Adrenal gland (tissue), 19 donors: ENCODE data around the gene ALCAM. TPM values are rescaled to one million over a fixed set of nuclear protein-coding genes. Genes with fewer than 3 reads are reported as not detected.

Source experiments
- DNase-seq, 7 donors: peaks; one replicate each; pipeline ENCODE4 v3.0.0-alpha.2; 2019 to 2020
- H3K27ac ChIP-seq, 5 donors: fragments of 200-600 bp; sonication (generic) in 4 of 5; 1 replicate in 3 of 5; 2 replicates in 2 of 5; pipeline versions ENCODE4 v1.5.1 to v1.8.0; 2016 to 2020; ENCODE audit warnings: mild to moderate bottlenecking in 1 of 5
- H3K27me3 ChIP-seq: fragments of 200-600 bp; 2 replicates; pipeline ENCODE4 v1.8.0; 2021
- H3K36me3 ChIP-seq, 2 donors: fragments of 200-600 bp; replicated peaks in 1 of 2; 1 replicate in 1 of 2; 2 replicates in 1 of 2; pipeline versions ENCODE4 v1.5.1 to v1.8.0; 2018 to 2022
- H3K4me1 ChIP-seq, 2 donors: fragments of 200-600 bp; replicated peaks in 1 of 2; 1 replicate in 1 of 2; 2 replicates in 1 of 2; pipeline versions ENCODE4 v1.5.1 to v1.8.0; 2018 to 2021
- H3K4me3 ChIP-seq, 4 donors: fragments of 200-600 bp; sonication (generic) in 3 of 4; one replicate each; pipeline ENCODE4 v1.5.1; 2016 to 2018
- H3K9me3 ChIP-seq, 3 donors: fragments of 200-600 bp; sonication (generic) in 1 of 3; replicated peaks in 1 of 3; 1 replicate in 2 of 3; 2 replicates in 1 of 3; pipeline versions ENCODE4 v1.5.1 to v1.8.0; 2016 to 2021
- CTCF ChIP-seq, 6 experiments: fragments of 450-650 bp in 4 of 6; fragments of 200-600 bp in 2 of 6; sonication (generic) in 1 of 6; IDR thresholded peaks; 1 replicate in 5 of 6; 2 replicates in 1 of 6; pipeline versions ENCODE4 v1.5.1 to v1.8.0; 2016 to 2021; ENCODE audit warnings: antibody characterized with exemption in 6 of 6, mild to moderate bottlenecking in 2 of 6, moderate library complexity in 1 of 6
- POLR2A ChIP-seq, 2 donors: fragments of 450-650 bp; IDR thresholded peaks; one replicate each; pipeline ENCODE4 v1.6.1; 2017; ENCODE audit warnings: antibody characterized with exemption in 2 of 2, mild to moderate bottlenecking in 2 of 2, moderate library complexity in 1 of 2
- WGBS, 4 donors: extraction: QIAGEN DNeasy Blood & Tissue Kit in 2 of 4; methylation state at CpG; one replicate each; pipeline versions ENCODE4 v1.1.5 to v1.1.7; 2013 to 2017; 5-methylcytosine and 5-hydroxymethylcytosine counted together
- intact Hi-C, 2 donors: fragments of 100-400 bp; cut with DNase I; formaldehyde crosslinking; loops; one replicate each; pipeline versions ENCODE4 v1.14.1 to v1.15.0; 2022 to 2023
- long read RNA-seq, 10 donors: library from polyadenylated mRNA in 3 of 10; unstranded in 2 of 10; stranded (forward) in 1 of 10; transcript quantifications; one replicate each; pipeline ENCODE4 v2.0.0 and lab custom pipeline, GENCODE V29; 2021 to 2026
- polyA plus RNA-seq, 3 donors: library from polyadenylated mRNA; stranded (reverse); fragments of 200-250 nt in 2 of 3; fragments of 350-450 nt in 1 of 3; fragmentation: Illumina TruSeq in 1 of 3; extraction: RNeasy Lipid Tissue Mini Kit (QIAGEN cat#74804) in 1 of 3; gene quantifications; one replicate each; pipeline ENCODE4 v1.2.3, GENCODE V29; 2013 to 2014
- total RNA-seq, 9 donors: library from RNA; depleted of rRNA in 4 of 9; stranded (reverse); fragments of >200 nt in 4 of 9; fragments of 120-200 nt in 1 of 9; fragmentation: NEBNext Ultra II Directional in 1 of 9; extraction: Animal tissue kit (Norgen Biotek cat#: 25700) in 1 of 9; gene quantifications; one replicate each; pipeline versions ENCODE4 v1.1.0 to v1.2.4, GENCODE V29; 2013 to 2023
- donor health status: healthy with polysubstance abuse.
- donor health status: Bipolar disorder and iron deficiency.
- donor health status: DM: yes; HTN: yes; CAD: no.
- donor health status: DM: no; HTN: no; CAD: no.
- donor health status: DM: no; HTN: no; CAD: no.
- donor health status: DM: yes; HTN: yes; CAD: no.

ALCAM gene
- total RNA-seq (10 to 100 TPM; 11.3 to 64.1 (median 24.8) TPM), polyA plus RNA-seq (10 to 100 TPM in 2 of 3 donors, 1 to 10 TPM in 1; 9.1 to 40.9 (median 17.5) TPM)
- long read RNA-seq, donor 1, full-length matches to known transcripts: 1 of 1 reads
- long read RNA-seq, donor 1, partial matches to known transcripts: 0 of 1 reads
- long read RNA-seq, donor 1, other reads (novel, unspliced or antisense): 0 of 1 reads
- long read RNA-seq, donor 2, full-length matches to known transcripts: 5 of 5 reads
- long read RNA-seq, donor 2, partial matches to known transcripts: 0 of 5 reads
- long read RNA-seq, donor 2, other reads (novel, unspliced or antisense): 0 of 5 reads
- long read RNA-seq, donor 3: 0 reads
- long read RNA-seq, donor 4, full-length matches to known transcripts: 1 of 4 reads
- long read RNA-seq, donor 4, partial matches to known transcripts: 2 of 4 reads
- long read RNA-seq, donor 4, other reads (novel, unspliced or antisense): 1 of 4 reads
- long read RNA-seq, donor 5, full-length matches to known transcripts: 27 of 32 reads
- long read RNA-seq, donor 5, partial matches to known transcripts: 2 of 32 reads
- long read RNA-seq, donor 5, other reads (novel, unspliced or antisense): 3 of 32 reads
- long read RNA-seq, donor 6, full-length matches to known transcripts: 2 of 9 reads
- long read RNA-seq, donor 6, partial matches to known transcripts: 5 of 9 reads
- long read RNA-seq, donor 6, other reads (novel, unspliced or antisense): 2 of 9 reads
- long read RNA-seq, donor 7, full-length matches to known transcripts: 4 of 4 reads
- long read RNA-seq, donor 7, partial matches to known transcripts: 0 of 4 reads
- long read RNA-seq, donor 7, other reads (novel, unspliced or antisense): 0 of 4 reads
- long read RNA-seq, donor 8, full-length matches to known transcripts: 9 of 9 reads
- long read RNA-seq, donor 8, partial matches to known transcripts: 0 of 9 reads
- long read RNA-seq, donor 8, other reads (novel, unspliced or antisense): 0 of 9 reads
- long read RNA-seq, donor 9, full-length matches to known transcripts: 2 of 2 reads
- long read RNA-seq, donor 9, partial matches to known transcripts: 0 of 2 reads
- long read RNA-seq, donor 9, other reads (novel, unspliced or antisense): 0 of 2 reads
- long read RNA-seq, donor 10, full-length matches to known transcripts: 2 of 2 reads
- long read RNA-seq, donor 10, partial matches to known transcripts: 0 of 2 reads
- long read RNA-seq, donor 10, other reads (novel, unspliced or antisense): 0 of 2 reads

- Histone ChIP-seq H3K27me3 (no peaks in the 10 kb centered on the region), H3K4me1 (peaks cover 9 to 15% of the 10 kb centered on the region in 2 donors), H3K36me3 (no peaks in the 10 kb centered on the region), H3K27ac (peak within 1 kb of the TSS in 4 of 5 donors; percentile 60 to 87 (median 86)), H3K4me3 (peak within 1 kb of the TSS in 3 of 4 donors; percentile 54 to 83 (median 68)), H3K9me3 (no peaks in the 10 kb centered on the region)
- intact Hi-C loops: no loop called here
- peak; percentile 32 to 83 (median 66) for TF ChIP-seq CTCF (IDR thresholded peaks at IDR 0.05)
- TF ChIP-seq POLR2A (IDR thresholded peaks at IDR 0.05): peak; percentile 80 to 92
- 0% methylated on average over 29 to 48 of the region's 48 CpGs for WGBS, 4 donors
- peak; percentile 95 to 98 (median 96) for DNase-seq
These were observed at the start of gene ALCAM for GRCh38 chr3:105366326-105367062. ALCAM (plus strand) TSS chr3:105366909.

- no peak for DNase-seq
- no peaks in the 10 kb centered on the region for H3K9me3 ChIP-seq
- no peak overlapping the region for H3K4me3 ChIP-seq
- H3K27me3 ChIP-seq: no peaks in the 10 kb centered on the region
- intact Hi-C loops: no loop called here
- no peaks in the 10 kb centered on the region for H3K36me3 ChIP-seq
- no peak for TF ChIP-seq POLR2A (IDR thresholded peaks at IDR 0.05)
- no peak for TF ChIP-seq CTCF (IDR thresholded peaks at IDR 0.05)
- peak overlapping the region in 1 of 5 donors; percentile 20 for H3K27ac ChIP-seq
- 49 to 73% (median 52%) methylated on average over 1 of the region's 1 CpG for WGBS, 4 donors
- H3K4me1 ChIP-seq: no peaks in the 10 kb centered on the region
These were observed 48.9 kb upstream of the ALCAM start for GRCh38 chr3:105317841-105318240.

- intact Hi-C loops: no loop called here
- no peak for DNase-seq
- Histone ChIP-seq H3K4me3 (no peak overlapping the region), H3K9me3 (no peaks in the 10 kb centered on the region), H3K27ac (no peak overlapping the region), H3K36me3 (no peaks in the 10 kb centered on the region), H3K4me1 (no peaks in the 10 kb centered on the region), H3K27me3 (no peaks in the 10 kb centered on the region)
- 71 to 94% (median 85%) methylated on average over 3 of the region's 3 CpGs for WGBS, 4 donors
- TF ChIP-seq CTCF (IDR thresholded peaks at IDR 0.05) (no peak), POLR2A (IDR thresholded peaks at IDR 0.05) (no peak)
These were observed 44.0 kb upstream of the ALCAM start for GRCh38 chr3:105322570-105323273.
